Fibroblast of skin of abdomen (primary cell): ENCODE data around the gene NUDCD3.
A peak's percentile ranks its signal among the peaks of the same experiment; 100 is the strongest.

ENCODE experiments used
- DNase-seq: peaks from one replicate; pipeline ENCODE4 v3.0.0-alpha.2; 2013

Gene NUDCD3

GRCh38 chr7:44348851-44349781 lies 141.3 kb downstream of the NUDCD3 start:
- DNase-seq, result no peak

- peak; percentile 24 for DNase-seq
Measured at GRCh38 chr7:44348300-44348699, 142.2 kb downstream of the NUDCD3 start.

GRCh38 chr7:44347546-44348114 lies 142.8 kb downstream of the NUDCD3 start:
- no peak for DNase-seq

- no peak for DNase-seq
Measured at GRCh38 chr7:44346063-44346462, 144.4 kb downstream of the NUDCD3 start.

DNA sequence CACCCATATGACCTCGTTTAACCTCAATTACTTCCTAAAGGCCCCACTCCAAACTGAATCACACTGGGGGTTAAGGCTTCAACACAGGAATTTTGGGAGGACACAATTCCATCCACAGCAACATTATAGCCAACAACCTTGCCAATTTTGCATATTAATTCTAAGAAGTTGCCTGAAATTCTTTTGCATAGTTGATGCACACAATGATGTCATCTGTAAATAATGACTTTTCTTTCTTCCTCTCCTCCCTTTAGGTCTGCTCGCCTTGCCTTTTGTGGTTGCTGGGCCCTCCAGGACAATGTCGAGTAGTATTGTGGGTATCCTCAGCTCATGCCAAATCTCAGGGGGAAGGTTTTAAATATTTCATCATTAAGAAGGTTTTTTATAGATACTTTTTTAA lies 149.1 kb downstream of the NUDCD3 start:
- no peak for DNase-seq

DNA sequence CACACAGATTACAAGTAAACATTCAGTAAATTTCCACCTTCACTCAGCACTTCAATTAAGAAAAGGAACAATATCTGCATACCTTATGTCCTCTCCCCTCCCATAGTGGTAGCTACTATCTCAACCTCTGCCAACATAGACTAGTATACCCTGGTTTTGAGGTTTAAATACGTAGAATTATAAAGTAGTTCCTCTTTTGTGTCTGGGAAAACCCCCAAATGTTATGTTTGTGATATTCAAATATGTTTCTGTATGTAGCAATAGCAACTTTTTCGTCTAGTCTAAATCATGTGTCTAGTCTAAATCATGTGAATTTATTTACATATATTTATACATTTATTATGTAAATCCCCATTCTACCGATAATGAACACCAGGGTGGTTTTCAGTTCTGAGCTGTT lies 151.9 kb downstream of the NUDCD3 start:
- DNase-seq, result no peak

GRCh38 chr7:44336491-44336890 lies 154.0 kb downstream of the NUDCD3 start:
- DNase-seq, result no peak

DNA sequence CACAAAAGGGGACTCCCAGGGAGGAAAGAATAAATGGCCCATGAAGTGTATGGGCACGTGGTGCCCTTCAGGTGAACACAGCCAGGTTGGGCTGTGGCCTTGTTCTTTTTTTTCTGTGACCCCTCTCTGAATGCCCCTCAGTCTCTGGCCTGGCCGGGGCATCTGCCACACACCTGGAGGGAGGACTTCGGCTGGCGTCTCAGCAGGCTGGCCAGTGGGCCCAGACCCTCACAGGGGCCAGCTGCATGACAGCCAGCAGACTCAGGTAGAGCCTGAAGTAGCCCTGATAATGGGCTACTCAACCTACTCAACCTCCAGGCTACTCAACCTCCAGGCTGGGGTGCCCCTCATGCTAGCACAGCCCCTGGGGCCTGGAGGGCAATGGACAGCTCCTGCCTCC lies 155.3 kb downstream of the NUDCD3 start:
- no peak for DNase-seq

DNA sequence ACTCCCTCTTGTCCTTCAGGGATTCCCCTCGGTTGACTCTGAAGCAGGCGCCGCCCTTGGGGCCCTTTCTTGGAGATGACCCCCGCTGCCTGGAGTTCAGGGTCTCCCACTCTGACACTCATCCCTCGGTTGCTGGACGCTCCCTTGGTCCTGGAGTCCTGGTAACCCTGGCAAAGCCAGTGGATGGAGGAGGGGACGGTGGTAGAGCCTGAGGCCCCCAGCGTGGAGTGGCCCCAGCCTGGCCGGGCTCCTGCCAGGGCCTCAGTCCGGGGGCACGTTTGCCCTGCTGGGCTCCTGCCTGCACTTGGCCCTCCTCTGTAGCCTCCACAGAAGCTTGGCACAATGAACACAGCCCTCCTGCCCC lies 155.7 kb downstream of the NUDCD3 start:
- no peak for DNase-seq

- DNase-seq, result no peak
Measured at GRCh38 chr7:44333911-44334733, 156.3 kb downstream of the NUDCD3 start.

- DNase-seq, result no peak
Measured at GRCh38 chr7:44331682-44332081, 158.8 kb downstream of the NUDCD3 start.

DNA sequence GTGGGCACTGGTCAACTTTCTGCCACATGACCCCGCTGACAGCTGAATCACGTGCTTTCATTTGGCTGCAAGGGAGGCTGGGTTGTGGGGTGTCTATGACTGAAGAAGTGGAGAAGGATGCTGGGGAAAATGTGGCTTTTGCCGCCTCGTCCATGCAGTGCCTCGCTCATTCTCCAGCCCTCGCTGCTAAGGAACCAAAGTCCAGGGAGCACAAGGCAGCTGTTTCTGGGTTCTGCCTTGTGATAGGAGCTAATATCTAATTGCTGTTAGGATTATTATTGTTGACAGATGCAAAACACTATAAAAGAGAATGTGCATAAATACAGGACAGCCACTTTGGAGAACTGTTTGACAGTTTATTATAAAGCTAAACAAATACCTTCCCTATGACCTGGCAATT lies 160.1 kb downstream of the NUDCD3 start:
- no peak for DNase-seq

DNA sequence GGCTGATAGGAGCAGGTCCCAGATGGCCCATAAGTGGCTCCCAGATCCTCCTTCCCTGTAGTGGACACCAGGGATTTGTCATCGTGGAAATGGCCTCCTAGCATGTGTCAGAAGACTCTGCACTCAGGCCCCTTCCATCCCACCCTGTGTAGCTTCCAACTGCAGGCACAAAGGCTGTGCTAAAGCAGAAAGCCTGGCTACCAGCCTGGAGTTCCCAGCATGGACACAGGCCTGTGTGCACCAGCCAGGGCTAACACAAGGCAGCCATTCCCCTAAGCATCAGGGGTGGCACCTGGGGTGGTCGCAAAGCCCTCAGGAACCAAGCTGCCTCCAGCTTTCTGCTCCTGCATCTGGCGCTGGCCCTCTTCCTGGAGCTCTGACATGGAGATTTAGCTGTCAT lies 160.6 kb downstream of the NUDCD3 start:
- DNase-seq, result no peak
